ENCODE results near the gene AGPAT2.
"Not testable (repeated sequence)": the region's sequence is repeated elsewhere in the genome, so short reads cannot be mapped to it uniquely, and the experiment has no call there.

The AGPAT2 gene

DNA sequence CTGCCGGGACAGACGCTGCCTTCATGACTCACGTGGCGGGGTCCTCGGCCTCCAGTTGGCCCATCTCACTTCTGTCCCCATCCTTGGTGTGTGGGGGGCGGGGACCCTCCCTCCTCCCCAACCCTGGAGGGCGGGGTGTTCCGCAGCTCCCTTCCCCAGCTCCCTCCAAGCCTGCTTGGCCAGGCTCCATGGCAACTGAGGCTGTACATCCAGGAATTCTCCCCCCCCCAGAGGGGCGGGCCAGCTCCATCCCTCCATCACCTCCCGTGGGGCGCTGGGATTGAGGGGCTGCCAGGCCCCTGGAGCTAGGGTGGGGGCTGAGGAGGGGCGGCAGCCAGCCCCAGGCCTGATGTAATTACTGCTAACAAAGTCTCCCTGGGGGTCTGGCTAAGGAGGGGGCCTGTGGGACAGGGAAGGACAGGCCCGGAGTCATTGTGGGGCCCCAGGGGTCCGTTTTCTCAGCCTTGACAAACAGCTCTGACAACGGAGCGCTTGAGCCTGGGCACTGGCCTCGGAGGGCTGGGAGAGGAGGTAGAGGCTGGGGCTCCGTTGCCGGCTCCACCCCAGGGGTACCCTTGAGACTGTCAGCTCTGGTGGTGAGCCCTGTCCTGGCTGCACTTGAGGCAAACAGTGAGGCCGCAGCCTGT lies 33.1 kb upstream of the AGPAT2 start:
- no peak for DNase-seq

DNA sequence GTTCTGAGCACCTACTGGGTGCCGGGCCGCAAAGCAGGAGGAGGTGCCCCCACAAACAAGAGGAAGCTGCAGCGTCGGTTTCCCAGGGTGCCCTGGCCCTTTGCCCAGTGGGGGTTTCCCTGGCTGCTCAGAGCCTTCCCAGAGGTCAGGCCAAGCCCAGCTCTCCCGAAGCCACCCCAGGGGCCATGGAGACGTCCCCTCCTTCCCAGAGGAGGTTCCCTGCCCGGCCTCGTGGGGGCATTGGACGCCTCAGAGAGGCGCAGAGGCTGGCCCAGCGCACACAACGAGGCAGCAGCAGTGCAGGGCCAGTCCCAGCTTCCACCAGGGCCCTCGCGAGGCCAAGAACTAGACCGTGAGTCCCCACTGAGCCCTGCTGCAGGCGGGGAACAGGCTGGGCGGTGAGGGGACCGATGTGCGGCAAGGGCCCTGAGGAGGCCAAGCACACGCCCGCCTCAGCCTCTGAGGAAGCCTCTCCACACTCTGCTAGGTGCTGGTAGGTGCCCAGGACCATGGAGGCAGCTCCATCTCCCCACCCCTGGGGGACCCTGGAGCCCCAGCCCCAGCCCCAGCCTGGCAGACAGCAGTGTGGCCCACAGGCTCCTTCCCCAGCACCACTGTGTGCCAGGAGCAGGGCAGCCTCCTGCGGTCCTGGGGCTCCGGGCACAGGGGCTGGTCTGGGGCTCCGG lies 32.1 kb upstream of the AGPAT2 start:
- peak; percentile 53 for DNase-seq

DNA sequence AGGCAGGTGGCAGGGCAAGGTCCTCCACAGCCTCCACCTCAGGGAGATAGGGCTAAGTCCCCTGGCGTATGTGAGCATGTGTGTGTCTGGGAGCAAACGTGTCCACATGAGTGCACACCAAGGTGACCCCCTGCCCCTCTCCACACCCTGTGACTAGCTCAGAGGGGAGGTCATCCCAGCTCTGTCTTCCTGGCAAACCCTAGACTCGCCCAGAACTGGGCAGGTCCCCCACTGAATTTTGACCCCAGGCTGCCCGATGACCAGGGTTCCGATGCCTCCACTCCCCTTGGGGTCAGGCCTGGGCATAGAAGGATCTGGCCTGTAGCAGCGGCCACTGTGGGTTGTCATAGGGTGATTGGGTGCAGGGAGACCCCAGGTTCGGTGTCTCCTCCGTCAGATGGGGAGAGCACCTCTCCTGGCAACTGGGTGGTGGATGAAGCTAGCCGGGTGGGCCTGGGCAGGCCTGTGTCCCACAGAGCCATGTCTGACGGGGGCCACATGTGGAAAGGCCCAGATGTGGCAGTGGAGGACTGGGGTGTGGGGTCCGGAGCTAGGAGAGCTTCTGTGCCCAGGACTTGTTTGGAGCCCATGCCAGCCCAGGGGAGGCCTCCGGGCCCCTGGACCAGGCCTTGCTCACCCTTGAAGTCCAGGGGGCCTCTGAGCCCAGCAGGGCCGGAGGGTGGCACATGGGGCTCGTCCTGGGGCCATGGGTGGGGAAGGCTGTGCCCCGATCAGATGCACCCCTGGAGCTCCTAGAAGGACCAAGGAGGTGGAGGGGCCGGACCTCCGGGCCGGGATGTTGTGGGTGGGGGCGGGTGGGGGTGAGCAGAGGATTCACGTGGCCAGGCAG lies 31.3 kb upstream of the AGPAT2 start:
- no peak for DNase-seq

DNA sequence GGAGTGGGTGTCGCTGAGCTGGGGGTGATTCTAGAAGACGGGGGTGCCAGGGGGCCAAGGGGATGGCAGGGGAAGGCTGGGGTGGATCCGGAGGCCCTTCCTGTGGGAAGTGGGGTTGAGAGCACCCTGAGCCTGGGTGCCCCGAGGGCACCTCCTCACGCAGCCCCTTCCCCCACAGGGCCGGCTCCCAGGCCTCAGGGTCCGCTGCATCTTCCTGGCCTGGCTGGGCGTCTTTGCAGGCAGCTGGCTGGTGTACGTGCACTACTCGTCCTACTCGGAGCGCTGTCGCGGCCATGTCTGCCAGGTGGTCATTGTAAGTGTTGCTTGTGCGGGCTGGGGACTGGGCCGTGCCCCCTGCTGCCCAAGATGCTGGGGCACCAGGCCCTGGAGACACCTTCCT lies 30.1 kb upstream of the AGPAT2 start:
- DNase-seq = no peak

DNA sequence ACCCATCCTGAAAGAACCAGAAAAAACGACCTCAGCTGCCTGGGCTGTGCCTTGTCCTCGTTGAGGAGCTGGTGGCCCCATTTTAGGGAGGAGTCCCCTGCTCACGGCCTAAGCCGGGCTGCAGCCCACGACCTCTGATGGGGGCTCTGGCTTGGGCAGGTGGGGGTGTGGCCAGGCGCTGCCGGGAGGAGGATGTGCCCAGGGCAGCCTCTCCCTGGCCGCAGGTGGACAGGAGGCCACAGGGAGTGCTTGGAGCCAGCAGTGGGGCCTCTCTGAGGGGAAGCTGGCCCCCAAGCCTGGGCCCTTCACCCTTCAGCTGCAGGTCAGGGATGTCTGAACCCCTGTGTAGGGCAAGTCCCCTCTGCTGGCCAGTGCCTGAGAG lies 27.6 kb upstream of the AGPAT2 start:
- no peak for DNase-seq

DNA sequence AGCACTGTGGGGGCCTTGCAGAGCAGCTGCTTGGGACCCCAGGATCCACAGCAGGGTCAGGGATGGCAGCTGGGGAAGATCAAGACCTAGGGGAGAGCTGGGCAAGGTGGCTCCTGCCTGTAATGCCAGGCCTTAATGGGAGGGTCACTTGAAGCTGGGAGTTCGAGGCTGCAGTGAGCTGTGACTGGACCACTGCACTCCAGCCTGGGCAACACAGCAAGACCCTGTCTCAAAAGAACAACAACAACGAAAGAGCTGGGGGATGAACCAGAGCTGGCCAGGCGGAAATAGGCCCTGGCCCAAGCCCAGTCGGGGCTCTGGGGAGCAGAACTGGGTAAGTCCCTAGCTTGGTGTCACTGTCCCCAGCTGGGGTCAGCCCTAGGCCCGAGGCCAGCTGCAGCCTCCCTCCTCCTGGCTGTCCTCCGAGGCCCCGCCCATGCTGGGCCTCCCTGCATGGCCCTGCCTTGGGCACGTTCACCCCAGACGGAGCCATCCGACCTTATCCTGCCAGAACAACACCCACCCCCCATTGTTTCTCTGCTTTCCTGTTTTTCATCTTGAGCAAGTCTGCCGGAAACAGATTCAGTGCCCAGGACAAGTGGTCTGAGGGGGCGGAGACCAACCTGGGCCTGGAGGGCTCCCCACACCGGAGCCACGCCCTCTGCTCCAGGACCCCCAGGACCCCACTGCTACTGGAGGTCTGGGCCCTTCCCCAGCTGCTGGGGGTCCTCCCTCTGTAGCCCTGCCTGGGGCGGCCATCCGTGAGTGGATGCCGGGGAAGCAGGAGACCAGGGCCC lies 27.0 kb upstream of the AGPAT2 start:
- DNase-seq = peak; percentile 74

DNA sequence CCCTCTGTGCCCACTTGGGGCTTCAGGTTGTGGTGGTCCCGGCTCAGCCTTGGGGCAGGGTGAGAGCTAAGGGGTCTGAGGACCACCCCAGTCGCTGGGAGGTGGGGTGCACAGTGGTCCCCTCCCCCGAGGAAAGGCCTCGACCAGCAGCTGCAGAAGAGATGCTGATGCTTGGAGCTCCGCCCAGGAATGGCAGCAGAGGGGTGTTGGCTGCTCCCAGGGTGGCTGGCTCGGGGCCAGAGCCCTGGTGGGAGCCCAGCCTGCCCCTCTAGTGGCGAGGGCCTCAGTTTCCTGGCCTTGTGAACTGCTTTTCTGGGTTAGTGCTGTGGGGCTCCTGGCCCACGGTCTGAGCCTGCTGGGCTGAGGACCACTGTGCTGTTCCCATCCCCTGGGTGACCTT lies 26.3 kb upstream of the AGPAT2 start:
- DNase-seq = peak; percentile 65

DNA sequence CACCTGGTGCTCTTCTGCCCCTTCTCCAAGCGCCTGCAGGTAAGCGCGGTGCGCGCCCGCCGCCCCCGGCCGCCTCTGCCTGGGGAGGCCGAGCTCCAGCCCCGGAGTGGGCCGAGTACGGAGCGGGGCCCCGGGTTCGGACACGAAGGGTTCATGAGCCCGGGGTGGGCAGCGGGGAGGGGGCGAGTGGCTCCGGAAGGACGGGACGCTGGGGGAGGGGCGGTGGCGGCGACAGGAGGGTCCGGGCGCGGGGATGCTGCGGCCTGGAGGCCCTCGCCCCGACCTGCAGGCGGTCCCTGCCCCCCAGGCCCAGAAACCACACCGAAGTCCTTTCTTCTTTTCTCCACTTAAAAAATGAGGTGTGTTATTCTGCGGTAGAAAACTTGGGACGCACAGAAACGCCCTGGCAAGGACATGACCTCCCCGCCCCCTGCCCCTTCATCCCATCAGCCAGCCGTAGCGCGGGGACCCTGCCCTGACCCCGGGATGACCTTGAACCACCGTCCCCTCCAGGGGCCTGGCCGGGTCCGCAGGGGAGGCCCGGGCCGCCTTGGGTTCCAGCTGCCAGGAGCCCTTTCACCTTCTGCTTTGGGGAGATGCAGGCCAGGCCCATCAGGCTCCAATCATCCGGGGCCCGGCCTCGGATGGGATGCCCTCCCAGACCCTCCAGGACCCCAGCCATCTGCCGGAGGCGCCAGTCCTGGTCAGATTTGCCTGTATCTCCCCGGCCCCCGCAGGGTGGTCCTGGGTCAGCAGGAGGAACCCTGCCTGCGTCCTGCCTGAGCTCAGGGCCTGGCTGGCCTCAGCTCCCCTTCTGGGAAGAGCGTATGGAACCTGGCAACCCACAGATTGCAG lies 25.7 kb upstream of the AGPAT2 start:
- DNase-seq = no peak

DNA sequence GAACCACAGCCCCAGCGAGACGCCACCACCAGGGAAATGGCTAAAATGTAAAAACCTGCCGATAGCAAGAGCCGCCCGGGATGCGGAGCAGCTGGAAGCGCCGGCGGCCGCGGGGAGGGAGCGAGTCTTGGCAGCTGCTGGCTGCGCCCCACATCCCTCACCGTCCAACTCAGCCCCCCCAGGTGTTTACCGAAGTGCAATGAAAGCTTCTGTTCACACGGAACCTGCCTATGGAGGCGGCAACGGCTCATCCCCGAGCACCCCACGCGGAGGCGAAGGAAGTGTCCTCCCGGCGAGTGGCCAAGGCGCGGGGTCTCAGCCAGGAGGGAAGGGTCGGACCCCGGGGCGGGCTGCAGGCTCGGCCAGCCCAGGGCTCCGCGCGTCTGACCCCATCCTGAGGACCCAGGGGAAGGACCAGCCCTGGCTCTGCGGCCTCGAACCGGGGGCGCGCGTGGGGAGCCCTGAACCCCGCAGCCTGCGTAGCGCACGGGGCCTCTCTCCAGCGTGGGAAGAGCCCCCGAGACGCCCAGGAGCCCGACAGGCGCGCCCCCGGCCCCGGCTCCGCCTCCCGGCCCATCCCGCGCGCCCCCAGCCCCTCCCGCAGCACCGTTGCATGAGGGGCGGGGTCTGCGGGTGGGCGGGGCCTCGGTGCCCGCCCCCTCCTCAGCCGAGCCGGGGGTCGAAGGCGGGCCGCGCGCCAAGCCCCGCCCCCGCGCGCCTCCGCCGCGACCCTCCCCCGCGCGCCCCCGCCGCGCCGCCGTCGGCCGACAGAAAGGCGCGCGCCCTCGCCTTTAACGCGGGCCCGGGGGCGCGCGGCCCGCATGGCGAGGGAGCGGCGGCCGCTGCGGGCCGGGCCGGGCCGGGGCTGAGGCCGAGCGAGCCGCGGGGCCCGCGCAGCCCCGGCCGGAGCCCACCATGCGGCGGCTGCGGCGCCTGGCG lies 24.8 kb upstream of the AGPAT2 start, which contains the start of gene DIPK1B:
DIPK1B (plus strand) TSS at position 822 of the 939 bp plus-strand sequence; CDS start at position 916, 94 bp downstream.
- no peak for DNase-seq

DNA sequence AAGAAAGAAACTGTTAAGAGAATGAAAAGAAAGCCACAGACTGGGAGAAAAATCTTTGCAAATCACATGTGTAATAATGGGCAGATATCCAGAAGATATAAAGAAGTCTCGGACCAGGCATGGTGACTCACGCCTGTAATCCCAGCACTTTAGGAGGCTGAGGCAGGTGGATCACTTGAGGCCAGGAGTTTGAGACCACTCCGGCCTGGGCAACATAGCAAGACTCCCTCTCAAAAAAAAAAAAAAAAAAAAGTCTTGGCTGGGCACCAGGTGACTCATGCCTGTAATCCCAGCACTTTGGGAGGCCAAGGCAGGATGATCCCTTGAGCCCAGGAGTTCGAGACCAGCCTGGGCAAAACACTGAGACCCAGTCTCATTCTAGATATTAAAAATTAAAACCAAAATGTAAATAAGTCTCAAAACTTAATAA lies 24.0 kb upstream of the AGPAT2 start:
- not testable (repeated sequence) for DNase-seq

DNA sequence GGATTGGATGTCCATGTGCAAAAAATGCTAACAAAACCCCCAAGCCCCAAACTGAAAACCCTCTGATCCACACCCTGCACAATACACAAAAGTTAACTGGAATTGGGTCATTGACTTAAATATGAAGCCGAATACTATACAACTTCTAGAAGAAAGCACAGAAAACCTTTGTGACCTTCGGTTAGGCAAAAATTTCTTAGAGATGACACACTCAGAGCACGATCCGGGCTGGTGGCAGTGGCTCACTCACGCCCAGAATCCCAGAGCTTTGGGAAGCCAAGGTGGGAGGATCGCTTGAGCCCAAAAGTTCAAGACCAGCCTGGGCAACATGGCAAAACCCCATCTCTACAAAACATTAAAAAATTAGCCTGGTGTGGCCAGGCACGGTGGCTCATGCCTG lies 23.3 kb upstream of the AGPAT2 start:
- no peak for DNase-seq

DNA sequence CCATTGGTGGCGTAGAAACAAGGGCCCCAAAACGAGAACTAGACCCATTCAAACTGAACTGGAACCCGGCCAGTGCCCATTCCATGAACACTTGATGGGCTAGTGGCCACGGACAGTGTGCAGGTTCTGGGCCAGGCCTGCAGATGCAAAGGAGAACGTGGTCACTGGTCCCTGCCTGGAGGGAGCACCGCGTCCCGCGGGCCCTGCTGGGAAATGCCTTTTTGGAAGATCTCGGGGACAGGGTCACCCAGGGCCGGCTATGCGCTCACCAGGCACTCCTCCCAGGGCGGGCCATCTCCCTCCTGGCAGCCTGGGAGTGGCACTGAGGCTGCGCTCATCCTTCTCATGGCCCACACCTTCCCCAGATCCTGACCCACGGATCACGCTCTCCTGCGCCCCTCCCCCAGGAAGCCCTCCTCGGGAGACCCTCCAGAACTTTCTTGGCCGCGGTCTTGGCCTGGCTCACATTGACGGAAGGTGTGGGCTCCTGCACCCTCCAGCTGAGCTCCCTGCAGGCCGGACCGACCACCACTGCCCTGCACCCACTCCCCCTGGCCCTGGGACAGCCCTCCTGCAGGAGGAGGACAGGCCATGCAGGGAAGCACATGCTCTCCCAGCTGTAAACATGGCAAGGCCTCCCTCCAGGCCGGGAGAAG lies 22.3 kb upstream of the AGPAT2 start:
- no peak for DNase-seq

DNA sequence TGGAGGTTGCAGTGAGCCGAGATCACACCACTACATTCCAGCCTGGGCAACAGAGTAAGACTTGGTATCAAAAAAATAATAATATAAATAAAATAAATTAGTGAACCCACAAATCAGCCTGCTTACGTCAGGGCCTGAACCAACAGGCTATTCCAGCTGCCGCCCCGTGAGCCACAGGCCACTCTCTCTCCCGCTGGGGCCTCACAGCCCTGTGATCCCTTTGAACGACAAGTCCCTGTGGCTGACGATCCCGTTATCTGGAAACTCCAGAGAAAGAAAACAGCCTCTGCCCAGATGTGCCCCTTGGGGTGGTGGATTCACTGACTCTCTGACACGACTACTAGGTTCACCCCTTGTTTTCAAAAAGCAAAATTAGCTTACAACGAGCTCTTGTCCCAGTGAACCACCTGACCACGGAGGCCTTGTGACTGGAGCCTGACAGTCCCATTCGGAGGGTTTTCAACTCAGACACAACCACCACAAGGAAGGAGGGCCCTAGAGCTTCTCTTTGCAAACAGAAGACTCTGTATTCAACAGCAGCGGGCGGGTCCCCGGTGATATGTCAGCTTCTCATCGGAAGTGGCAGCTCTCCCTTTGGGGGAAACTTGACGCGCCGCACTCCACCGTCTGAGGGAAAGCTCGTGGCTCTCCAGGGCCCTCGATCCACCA lies 20.7 kb upstream of the AGPAT2 start:
- no peak for DNase-seq

DNA sequence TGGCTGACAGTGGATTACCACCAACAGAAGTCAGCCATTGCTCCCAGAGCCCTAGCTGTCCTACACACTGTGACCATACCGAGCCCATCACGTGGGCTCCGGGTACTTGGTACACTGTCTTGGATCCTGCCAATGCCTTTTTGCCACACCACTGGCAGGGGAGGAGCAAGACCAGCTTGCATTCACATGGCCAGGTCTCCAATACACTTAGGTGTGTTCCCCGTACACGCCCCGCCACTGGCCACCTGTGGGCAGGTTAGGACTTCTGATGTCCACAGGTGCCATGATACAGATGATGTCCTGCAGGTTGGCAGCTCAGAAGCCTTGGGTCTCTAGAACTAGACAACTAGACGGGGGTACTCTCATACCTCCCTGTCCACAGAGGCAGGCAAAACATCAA lies 19.8 kb upstream of the AGPAT2 start:
- DNase-seq = no peak

DNA sequence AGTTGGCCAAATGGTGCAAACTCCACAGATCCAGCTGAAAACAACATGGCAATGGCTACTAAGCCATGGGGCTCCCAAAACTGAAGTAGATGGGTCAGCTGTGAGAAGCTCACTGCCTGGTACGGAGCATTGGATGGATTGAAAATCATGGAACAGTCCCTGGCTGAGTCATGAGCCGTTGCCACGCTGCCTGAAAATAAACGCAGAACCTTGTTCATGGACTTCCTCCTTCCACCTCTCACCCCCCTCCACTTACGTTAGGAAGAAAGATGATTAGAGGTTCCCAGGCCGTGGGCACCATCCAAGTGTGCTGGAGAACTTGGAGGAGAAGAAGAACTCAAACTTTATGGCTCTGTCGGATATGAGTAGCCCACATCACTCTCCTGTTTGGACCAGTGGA lies 18.3 kb upstream of the AGPAT2 start:
- no peak for DNase-seq

DNA sequence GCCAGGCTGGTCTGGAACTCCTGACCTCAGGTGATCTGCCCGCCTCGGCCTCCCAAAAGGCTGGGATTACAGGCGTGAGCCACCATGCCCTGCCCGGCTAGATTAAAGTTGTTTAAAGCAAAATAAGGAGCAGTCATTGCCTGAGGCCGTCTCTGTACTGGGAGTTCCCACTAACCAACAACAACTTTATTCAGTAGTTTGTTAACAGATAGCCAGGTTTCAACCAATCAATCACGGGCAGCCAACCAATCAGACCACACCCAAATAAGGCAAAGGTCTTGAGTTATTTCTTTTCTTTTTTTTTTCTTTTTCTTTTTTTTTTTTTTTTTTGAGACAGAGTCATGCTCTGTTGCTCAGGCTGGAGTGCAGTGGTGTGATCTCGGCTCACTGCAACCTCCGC lies 17.5 kb upstream of the AGPAT2 start:
- not testable (repeated sequence) for DNase-seq

DNA sequence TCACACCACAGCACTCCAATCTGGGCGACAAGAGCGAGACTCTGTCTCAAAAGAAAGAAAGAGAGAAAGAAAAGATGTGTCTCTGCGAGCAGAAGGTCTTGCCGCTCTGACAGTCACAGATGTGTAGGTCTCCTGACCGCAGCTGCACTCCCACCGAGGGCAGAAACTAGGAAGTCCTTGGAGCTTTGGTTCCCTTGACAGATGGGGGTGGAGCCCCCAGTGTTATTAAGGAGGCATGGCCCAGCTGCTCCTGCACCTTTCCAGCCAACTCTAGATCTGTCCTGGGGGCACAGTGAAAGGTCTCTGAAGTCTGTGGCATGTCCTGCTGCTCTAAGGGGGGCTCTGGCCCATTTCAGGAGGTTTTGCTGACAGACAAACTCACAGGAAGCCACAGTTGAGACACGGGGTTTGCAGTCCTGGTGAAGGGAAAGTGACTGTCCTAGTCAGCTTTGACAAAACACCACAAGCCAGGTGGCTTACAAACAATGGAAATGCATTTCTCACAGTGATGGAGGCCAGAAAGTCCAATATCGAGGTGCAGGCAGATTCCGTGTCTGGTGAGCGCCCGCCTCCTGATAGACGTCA lies 16.1 kb upstream of the AGPAT2 start:
- peak; percentile 68 for DNase-seq

DNA sequence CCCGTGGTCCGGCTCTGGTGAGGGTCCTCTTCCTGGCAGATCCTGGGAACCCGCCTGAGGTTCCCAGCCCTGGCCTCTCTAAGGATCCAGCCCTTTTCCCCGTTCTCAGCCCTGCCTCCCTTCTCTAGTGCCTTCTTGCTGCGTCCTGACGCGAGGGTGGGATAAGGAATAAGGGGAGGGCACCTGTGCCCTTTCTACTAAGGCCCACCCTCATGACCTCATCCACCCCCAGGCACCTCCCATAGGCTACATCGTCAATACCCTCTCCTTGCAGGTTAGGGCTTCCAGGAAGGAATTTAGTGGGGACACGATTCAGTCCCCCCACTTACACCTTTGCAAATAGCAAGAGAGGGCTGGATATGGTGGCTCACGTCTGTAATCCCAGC lies 14.4 kb upstream of the AGPAT2 start:
- DNase-seq = no peak

DNA sequence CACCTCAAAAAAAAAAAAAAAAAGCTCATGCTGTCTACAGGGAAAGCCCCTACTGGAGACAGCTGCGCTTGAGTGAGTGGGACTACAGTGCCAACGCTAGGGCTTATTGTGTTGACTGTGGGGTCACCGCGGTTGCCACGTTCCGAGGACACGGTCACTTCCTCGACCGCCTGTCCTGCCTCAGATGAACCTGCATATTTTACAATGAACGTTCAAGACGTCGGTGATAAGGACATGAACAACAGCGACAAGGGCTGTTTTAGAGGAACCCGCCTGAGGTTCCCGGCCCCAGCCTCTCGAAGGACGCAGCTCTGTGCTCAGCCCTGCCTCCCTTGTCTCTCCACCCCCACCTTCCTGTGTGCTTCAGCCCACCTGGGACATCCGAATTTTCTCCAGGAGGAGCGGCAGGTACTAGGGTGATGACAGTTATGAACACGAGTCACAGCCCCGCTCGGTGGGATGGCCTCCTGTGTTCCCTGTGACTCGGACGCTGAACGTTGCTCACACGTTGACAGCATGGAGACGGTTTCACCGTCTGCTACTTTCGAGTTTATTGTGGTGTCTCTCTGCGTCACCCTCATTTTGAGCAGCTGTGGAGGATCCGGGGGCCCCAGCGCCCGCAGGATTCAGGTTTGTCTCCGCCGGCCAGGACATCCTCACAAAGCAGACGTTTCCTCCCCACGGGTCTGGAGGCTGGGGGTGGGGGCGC lies 13.9 kb upstream of the AGPAT2 start:
- peak; percentile 64 for DNase-seq

Data from hematopoietic multipotent progenitor cell treated with erythropoietin and hydrocortisone succinate and interleukin-3 and kit ligand, for 6 days (in vitro differentiated cells).